Measurements from ENCODE around the gene ESYT1.

ESYT1 gene, protein sequence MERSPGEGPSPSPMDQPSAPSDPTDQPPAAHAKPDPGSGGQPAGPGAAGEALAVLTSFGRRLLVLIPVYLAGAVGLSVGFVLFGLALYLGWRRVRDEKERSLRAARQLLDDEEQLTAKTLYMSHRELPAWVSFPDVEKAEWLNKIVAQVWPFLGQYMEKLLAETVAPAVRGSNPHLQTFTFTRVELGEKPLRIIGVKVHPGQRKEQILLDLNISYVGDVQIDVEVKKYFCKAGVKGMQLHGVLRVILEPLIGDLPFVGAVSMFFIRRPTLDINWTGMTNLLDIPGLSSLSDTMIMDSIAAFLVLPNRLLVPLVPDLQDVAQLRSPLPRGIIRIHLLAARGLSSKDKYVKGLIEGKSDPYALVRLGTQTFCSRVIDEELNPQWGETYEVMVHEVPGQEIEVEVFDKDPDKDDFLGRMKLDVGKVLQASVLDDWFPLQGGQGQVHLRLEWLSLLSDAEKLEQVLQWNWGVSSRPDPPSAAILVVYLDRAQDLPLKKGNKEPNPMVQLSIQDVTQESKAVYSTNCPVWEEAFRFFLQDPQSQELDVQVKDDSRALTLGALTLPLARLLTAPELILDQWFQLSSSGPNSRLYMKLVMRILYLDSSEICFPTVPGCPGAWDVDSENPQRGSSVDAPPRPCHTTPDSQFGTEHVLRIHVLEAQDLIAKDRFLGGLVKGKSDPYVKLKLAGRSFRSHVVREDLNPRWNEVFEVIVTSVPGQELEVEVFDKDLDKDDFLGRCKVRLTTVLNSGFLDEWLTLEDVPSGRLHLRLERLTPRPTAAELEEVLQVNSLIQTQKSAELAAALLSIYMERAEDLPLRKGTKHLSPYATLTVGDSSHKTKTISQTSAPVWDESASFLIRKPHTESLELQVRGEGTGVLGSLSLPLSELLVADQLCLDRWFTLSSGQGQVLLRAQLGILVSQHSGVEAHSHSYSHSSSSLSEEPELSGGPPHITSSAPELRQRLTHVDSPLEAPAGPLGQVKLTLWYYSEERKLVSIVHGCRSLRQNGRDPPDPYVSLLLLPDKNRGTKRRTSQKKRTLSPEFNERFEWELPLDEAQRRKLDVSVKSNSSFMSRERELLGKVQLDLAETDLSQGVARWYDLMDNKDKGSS

DNA sequence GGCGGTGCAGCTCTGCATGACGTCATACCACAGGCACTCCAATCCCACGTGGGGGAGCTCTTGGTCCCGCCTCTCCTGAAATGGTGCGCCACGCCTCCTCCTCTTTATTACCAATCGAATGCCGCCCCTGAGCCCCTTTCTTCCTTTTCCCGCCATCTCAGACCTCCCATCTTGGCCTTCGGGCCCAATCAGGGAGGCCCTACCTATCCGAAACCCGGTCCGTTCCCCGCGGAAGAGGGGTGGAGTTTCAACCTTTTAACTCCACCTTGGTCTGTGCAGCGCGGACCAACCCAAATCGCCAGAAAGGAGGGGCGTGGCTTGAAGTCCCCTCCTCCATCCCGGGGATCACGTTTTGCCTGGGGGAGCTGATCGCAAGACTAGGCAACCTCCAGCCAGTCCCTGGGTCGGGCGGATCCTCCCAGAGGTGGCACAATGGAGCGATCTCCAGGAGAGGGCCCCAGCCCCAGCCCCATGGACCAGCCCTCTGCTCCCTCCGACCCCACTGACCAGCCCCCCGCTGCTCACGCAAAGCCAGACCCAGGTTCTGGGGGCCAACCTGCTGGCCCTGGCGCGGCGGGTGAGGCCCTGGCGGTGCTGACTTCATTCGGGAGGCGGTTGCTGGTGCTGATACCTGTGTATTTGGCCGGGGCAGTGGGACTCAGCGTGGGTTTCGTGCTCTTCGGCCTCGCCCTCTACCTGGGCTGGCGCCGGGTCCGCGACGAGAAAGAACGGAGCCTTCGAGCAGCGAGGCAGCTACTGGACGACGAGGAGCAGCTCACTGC lies at the start of gene ESYT1:
Gene ESYT1 (plus strand): TSS at position 380 of the 782 bp plus-strand sequence. CDS start 53 bp downstream, at position 433.
- peak; percentile 69 for DNase-seq (ENCODE audit: low read depth)

DNA sequence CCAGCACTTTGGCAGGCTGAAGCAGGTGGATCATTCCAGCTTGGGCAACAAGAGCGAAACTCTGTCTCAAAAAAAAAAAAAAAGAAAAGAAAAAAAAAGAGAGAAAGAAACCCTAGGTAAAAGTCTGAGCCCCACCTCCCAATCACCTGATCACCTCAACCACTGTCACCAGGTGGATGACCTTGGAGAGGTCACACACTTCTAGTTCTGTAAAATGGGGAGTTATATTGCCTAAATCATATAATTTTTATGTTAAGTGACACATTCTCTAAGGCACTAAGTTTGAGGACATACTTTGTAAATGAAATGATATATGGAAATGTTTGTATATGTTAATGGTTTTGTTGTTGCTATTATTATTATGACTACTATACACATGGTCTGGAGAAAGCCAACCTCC lies 49.6 kb upstream of the ESYT1 start:
- no peak for DNase-seq (ENCODE audit: low read depth)

DNA sequence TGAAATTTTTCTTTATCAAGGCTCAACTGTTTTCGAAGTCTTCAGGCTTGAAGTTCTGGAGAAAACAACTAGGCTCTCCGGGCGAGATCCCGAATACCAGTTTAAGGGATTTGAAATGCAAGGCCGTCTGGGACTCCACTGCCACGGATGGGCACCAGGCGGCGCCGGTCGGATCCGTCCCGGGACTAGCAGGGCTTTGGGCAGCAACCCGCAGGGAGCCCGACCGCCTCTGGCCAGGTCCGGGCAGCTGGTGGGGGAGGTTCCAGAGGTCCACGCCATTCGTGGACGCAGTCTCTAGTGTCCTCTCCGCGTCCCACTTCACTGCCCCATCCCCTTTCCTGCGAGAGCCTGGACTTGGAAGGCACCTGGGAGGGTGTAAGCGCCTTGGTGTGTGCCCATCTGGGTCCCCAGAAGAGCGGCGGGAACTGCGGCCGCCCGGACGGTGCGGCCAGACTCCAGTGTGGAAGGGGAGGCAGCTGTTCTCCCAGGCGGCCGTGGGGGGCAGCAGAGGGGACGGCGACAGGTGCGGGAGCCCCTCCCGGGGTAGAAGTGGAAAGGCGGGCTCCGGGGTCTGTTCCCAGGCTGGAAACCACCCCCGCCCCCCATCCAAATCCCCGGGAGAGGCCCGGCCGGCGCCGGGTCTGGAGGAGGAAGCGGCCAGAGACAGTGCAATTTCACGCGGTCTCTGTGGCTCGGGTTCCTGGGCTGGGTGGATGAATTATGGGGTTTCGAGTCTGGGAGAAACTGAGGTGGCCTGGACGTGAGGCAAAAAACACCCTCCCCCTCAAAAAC lies 48.9 kb upstream of the ESYT1 start:
- DNase-seq (ENCODE audit: low read depth), result no peak

DNA sequence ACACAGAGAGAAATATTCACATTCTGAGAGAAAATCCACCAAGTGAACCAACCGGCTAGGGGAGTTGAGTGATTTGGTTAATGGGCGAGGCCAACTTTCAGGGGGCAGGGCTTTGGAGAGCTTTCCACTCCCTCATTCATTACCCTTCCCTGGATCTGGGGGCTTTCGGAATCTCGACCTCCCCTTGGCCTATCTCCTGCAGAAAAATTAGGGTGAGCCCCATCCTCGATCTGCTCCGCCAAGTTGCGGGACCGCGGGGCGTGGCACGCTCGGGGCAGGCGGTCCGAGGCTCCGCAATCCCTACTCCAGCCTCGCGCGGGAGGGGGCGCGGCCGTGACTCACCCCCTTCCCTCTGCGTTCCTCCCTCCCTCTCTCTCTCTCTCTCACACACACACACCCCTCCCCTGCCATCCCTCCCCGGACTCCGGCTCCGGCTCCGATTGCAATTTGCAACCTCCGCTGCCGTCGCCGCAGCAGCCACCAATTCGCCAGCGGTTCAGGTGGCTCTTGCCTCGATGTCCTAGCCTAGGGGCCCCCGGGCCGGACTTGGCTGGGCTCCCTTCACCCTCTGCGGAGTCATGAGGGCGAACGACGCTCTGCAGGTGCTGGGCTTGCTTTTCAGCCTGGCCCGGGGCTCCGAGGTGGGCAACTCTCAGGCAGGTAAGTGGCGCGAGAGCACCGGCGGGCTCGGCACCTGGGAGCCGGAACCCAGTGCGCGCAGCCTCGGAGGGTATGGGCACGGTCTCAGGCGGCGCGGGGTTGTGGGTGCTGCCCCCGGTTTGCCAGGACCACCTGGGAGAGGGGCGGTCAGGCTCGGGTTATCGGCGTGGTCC lies 48.1 kb upstream of the ESYT1 start, which contains the start of gene ERBB3:
Gene ERBB3 (plus strand): TSS at position 443 of the 833 bp plus-strand sequence. CDS start 136 bp downstream, at position 579.
- DNase-seq (ENCODE audit: low read depth), result peak; percentile 38

DNA sequence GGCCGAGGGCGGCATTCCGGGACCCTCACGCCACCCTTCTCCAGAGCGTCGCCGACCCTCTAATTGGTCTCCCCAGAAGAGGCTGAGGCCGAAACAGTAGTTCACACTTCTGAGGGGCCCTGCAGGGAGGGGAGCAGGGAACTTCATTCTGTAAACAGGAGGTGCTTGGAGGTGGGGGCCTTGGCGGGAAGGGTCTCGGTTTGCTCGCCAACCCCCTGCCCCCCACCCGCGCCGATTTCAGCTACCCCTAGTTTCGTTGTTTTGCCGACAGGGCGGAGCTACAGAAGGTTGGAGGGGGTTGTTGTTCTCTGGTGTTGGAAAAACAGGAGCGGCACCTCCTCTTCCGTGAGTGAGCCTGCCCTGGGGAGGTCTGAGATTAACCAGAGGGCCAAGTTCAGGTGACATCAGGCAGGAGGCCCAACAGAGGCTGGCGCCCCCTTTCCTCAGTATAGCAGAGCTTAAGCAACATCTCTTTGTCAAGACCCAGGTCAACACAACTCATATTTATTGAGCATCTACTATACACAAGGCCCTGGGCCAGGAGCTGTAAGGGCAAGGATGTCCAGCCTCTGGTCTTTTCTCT lies 47.4 kb upstream of the ESYT1 start:
- DNase-seq (ENCODE audit: low read depth), result no peak

DNA sequence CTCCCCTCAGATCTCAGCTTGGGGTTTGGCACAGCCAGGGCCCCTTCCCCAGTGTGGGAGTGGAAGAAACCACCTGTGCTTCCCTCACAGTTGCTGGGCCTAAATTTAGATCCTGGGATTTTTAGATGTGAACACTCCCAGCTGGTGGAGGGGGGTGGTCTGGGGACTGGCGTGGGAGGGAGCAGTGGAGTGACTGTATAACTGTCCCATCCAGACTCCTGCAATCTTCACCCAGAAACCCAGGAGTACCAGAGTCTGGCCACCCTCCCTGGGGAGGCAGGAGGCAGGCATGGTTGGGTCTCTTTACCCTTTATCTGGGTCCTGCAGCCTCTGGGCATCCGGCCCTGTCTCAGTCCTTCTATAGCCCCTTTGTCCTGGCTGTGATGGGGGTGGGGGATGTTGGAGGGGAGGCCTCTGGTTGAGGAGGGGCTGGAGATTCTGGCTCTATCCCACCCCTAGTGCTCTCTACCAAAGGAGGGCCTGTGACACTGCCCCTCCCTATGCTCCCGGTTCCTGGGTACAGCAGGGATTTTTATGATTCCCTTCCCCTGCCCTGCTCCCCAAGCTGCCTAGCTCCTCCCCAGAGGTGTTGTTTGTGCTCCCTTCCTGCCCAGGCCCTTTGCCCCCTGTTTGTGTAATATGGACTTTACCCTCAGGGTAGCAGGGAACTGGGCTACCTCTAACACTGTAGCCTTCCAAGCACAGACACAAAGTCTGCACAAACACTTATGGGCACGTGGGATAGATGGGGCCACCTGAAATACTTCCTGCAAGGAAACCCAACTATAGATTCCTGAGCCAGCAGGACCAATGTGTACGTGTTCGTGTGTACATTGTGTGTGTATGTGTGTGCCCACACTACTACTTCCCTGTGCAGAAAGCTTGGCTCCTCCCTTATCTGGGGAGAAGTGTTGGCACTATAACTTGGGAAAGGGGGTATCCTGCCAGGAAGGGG lies 46.4 kb upstream of the ESYT1 start:
- no peak for DNase-seq (ENCODE audit: low read depth)

DNA sequence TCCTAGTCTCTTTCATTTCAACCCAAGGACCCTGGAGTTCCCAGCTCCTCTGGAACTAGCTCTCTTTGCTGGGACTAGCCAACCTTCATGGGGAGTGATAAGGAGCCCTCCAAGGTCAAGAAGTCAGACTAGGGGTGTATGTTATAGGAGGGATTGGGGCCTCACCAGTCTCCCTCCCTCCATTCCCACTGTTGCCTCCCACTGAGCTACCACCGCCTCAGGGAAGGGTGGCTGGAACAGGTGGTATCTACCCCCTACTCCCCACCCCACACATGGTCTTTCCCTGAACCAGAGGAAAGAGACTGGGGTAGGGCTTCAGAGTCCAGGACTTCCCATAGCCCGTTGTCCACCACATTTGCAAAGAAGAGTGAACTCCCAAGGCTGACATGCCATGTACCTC lies 45.7 kb upstream of the ESYT1 start:
- DNase-seq (ENCODE audit: low read depth), result no peak

DNA sequence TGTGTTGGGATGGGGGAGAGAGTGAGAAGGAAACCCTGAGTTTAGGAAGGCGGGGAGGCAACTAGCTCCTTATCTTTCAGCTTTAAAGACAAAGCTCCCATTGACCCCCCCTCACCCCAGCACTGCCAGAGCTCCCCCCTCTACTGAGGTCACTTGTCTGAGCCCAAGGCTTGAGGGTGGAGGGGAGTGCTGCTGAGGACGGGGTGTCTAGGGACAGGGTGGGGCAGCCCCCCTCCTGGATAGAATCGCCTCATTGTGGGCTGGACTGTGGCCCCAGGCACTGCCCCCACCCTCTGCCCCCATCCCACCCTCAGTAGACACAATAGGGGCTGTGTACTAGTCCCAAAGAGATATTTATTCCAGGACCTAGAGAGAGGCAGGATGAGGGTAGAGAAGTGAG lies 45.1 kb upstream of the ESYT1 start:
- DNase-seq (ENCODE audit: low read depth), result no peak

DNA sequence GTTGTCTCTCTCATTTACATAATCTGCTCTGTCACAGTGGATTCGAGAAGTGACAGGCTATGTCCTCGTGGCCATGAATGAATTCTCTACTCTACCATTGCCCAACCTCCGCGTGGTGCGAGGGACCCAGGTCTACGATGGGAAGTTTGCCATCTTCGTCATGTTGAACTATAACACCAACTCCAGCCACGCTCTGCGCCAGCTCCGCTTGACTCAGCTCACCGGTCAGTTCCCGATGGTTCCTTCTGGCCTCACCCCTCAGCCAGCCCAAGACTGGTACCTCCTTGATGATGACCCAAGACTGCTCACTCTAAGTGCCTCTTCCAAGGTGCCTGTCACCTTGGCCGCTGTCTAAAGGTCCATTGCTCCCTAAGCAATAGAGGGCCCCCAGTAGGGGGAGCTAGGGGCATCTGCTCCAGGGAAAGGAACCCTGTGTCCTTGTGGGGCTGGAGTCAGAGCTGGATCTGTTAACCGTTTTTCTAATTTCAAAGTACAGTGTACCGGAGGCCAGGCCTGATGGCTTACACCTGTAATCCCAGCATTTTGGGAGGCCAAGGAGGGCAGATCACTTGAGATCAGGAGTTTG lies 43.0 kb upstream of the ESYT1 start:
- DNase-seq (ENCODE audit: low read depth), result no peak

DNA sequence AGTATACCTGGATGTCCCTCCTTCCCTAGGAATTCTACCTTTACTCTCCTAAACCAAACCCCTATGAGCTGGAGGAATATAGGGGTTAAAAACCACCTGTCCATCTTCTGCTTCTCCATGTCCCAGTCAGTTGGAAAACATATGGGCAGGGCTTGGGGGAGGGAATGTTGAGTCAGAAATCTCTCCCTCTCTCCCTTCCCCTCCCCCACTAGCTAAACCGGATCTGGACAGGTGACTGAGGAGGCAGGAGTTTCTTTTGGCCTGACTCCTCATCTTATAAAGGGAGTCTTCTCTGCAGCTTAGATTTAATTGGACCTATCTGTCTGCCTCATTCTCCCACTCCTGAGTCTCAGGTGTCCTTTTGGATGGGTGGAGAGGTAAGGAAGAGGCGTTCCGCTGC lies 42.0 kb upstream of the ESYT1 start:
- DNase-seq (ENCODE audit: low read depth), result no peak

DNA sequence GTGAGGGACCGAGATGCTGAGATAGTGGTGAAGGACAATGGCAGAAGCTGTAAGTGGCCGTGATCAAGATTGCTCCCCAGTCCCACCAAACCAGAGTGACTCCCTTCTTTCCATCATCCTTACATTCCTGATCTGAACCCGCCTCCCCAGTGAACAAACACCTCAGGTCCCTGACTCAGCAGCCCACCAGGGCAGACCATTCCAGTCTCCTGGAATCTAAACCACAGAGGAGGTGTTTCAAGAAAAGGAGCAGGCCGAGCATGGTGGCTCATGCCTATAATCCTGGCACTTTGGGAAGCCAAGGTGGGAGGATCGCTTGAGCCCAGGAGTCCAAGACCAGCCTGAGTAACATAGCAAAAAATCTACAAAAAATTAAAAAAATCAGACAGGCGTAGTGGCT lies 41.5 kb upstream of the ESYT1 start:
- DNase-seq (ENCODE audit: low read depth), result no peak

DNA sequence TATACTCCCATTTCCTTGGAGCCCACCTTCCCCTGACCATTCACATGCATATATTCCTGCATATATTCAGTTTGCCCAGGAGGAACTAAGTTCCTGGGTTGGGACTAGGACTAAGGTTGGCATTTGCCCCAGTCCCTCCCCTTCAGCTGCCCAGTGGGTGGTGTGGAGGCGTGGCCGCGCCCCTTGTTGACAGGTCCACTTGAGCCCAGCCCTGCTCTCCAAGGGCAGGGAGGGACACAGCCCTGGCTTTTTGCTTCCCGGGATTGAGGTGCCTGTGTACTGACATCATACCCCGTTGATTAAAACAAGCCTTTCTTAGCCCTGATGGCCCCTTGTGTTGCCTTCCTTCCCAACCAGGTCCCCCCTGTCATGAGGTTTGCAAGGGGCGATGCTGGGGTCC lies 40.8 kb upstream of the ESYT1 start:
- no peak for DNase-seq (ENCODE audit: low read depth)

DNA sequence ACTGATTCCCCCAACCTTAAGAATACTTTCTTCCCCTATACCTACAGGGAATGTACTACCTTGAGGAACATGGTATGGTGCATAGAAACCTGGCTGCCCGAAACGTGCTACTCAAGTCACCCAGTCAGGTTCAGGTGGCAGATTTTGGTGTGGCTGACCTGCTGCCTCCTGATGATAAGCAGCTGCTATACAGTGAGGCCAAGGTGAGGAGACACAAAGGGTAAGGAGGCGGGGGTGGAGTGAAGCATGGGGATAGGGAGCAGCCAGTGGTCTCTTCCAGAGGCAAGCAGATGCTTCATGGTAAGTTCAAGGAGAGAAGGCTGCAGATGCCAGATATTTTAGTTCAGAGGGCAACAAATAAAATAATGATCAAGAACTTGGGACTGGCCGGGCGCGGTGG lies 30.3 kb upstream of the ESYT1 start:
- no peak for DNase-seq (ENCODE audit: low read depth)

DNA sequence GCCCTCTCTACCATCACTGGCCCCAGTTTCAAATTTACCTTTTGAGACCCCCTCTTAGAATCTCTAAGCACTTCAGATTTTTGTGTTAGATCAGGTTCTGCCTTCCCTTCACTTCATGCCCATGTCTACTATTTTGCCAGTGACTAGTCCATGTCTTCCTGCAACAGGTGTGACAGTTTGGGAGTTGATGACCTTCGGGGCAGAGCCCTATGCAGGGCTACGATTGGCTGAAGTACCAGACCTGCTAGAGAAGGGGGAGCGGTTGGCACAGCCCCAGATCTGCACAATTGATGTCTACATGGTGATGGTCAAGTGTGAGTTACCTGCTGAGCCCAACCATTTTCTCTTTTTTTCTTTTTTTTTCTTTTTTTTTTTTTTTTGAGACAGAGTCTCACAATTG lies 29.5 kb upstream of the ESYT1 start:
- DNase-seq (ENCODE audit: low read depth), result no peak

DNA sequence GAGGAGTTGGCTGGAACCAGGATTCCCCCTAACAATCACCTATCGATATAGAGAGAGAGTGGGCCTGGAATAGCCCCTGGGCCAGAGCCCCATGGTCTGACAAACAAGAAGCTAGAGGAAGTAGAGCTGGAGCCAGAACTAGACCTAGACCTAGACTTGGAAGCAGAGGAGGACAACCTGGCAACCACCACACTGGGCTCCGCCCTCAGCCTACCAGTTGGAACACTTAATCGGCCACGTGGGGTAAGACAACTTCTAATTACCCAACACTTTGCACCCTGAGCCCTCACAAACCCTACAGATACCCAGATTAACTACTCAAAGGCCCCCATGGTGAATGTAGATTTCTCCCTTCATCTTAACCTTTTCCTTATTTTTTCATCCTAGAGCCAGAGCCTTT lies 28.3 kb upstream of the ESYT1 start:
- no peak for DNase-seq (ENCODE audit: low read depth)

DNA sequence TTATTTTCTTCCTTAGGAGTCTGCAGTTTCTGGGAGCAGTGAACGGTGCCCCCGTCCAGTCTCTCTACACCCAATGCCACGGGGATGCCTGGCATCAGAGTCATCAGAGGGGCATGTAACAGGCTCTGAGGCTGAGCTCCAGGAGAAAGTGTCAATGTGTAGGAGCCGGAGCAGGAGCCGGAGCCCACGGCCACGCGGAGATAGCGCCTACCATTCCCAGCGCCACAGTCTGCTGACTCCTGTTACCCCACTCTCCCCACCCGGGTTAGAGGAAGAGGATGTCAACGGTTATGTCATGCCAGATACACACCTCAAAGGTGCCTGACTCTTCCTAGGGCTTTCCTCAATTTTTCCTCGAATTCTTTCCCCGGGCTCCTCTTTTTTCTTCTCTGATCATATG lies 27.0 kb upstream of the ESYT1 start:
- DNase-seq (ENCODE audit: low read depth), result no peak

DNA sequence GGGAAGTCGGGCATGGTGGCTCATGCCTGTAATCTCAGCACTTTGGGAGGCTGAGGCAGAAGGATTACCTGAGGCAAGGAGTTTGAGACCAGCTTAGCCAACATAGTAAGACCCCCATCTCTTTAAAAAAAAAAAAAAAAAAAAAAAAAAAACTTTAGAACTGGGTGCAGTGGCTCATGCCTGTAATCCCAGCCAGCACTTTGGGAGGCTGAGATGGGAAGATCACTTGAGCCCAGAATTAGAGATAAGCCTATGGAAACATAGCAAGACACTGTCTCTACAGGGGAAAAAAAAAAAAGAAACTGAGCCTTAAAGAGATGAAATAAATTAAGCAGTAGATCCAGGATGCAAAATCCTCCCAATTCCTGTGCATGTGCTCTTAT lies 25.4 kb upstream of the ESYT1 start:
- no peak for DNase-seq (ENCODE audit: low read depth)

DNA sequence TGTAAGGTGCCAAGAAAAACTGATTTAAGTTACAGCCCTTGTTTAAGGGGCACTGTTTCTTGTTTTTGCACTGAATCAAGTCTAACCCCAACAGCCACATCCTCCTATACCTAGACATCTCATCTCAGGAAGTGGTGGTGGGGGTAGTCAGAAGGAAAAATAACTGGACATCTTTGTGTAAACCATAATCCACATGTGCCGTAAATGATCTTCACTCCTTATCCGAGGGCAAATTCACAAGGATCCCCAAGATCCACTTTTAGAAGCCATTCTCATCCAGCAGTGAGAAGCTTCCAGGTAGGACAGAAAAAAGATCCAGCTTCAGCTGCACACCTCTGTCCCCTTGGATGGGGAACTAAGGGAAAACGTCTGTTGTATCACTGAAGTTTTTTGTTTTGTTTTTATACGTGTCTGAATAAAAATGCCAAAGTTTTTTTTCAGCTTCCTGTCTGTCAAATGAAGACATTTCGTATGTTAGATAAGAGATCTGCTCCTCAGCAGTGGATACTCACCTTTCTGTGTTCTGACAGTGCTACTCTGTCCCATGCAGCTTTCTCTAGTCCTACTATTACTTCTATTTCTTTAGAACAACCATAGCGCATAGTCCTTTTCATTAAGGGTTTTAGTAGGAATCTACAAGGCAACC lies 24.9 kb upstream of the ESYT1 start:
- no peak for DNase-seq (ENCODE audit: low read depth)

All from stimulated activated CD8-positive, alpha-beta memory T cell treated with anti-CD3 and anti-CD28 coated beads, Interleukin-15, amount 100 ng/mL, for 24 hours (primary cell).